HG02588 (cell line): ENCODE measurements around the gene TNFRSF6B.
A peak's percentile ranks its signal among the peaks of the same experiment; 100 is the strongest.

Source experiments
- ATAC-seq: cut with Tn5 transposase; IDR thresholded peaks from one replicate; pipeline ENCODE4 v1.9.1; 2021; ENCODE audit warnings: mild to moderate bottlenecking, moderate library complexity; ENCODE audit not compliant: unreplicated experiment

Gene TNFRSF6B

GRCh38 chr20:63734946-63735858, 38.8 kb downstream of the TNFRSF6B start:
- ATAC-seq, result no peak

- ATAC-seq, result no peak
These were observed 39.6 kb downstream of the TNFRSF6B start, which contains the start of gene LIME1 for GRCh38 chr20:63735859-63736718. Gene LIME1, plus strand, starts transcription at chr20:63736664. Its CDS starts 886 bp downstream, at chr20:63737550.

- ATAC-seq, result no peak
These were observed 40.6 kb downstream of the TNFRSF6B start for GRCh38 chr20:63736893-63737694.

- ATAC-seq, result no peak
These were observed 41.2 kb downstream of the TNFRSF6B start for GRCh38 chr20:63737695-63737944.

- no peak for ATAC-seq
These were observed 41.7 kb downstream of the TNFRSF6B start for GRCh38 chr20:63737945-63738686.

- ATAC-seq, result no peak
These were observed 42.3 kb downstream of the TNFRSF6B start for GRCh38 chr20:63738687-63739129.

- ATAC-seq, result peak; percentile 51
These were observed 42.9 kb downstream of the TNFRSF6B start, which contains the start of gene SLC2A4RG for GRCh38 chr20:63739130-63740069. Gene SLC2A4RG, plus strand, starts transcription at chr20:63739776. Its CDS starts 137 bp downstream, at chr20:63739913.

GRCh38 chr20:63740070-63740626, 43.7 kb downstream of the TNFRSF6B start:
- peak; percentile 15 for ATAC-seq

GRCh38 chr20:63740627-63741353, 44.3 kb downstream of the TNFRSF6B start:
- no peak for ATAC-seq

GRCh38 chr20:63741354-63741675, 44.9 kb downstream of the TNFRSF6B start:
- no peak for ATAC-seq

GRCh38 chr20:63741676-63742380, 45.4 kb downstream of the TNFRSF6B start:
- ATAC-seq, result no peak

- no peak for ATAC-seq
These were observed 46.1 kb downstream of the TNFRSF6B start for GRCh38 chr20:63742381-63743024.

- no peak for ATAC-seq
These were observed 46.9 kb downstream of the TNFRSF6B start for GRCh38 chr20:63743210-63743970.

GRCh38 chr20:63744158-63744557, 47.7 kb downstream of the TNFRSF6B start:
- no peak for ATAC-seq

- ATAC-seq, result no peak
These were observed 48.3 kb downstream of the TNFRSF6B start for GRCh38 chr20:63744574-63745423.
